ENCODE measurements around the gene ZNF564.
A peak's percentile ranks its signal among the peaks of the same experiment; 100 is the strongest.
"Not testable (repeated sequence)": the region's sequence is repeated elsewhere in the genome, so short reads cannot be mapped to it uniquely, and the experiment has no call there.

Gene ZNF564

DNA sequence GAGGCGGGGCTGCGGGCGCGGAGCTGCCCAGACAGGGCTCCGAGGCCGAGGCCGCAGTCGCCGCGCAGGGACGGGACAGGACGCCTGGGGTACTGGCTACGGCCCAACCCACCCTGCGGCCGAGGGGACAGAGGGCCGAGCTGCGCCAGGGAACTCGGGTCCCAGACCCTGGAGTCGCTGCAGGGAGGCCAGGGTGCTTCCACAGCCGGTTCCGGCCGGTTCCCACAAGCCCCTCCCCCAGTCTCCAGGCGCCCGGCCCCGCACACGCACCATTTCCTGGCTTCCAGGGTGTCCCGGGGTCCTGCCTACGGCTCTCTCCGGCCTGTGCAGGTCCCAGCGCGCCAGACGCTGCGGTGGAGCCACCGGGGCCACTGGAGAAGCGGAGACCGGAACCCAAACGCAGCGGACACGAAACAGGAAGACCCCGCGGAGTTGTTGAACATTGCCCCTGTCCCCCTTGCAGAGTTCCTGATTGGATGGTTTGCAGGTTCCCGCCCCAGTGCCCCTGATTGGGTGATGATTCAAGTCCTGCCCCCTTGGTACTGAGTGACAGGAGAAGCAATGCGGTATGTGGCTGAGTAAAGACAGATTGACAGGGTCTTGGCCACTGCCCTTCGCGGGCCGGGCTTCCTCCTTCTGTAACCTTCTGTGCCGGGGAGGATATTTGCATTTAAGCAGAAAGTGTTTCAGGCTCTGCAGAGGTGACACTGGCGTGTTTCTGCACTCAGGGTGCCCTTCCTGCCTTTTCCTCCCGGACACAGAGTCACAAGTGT is at the start of gene ZNF564:
Gene ZNF564, minus strand, starts transcription at position 423 of the 773 bp plus-strand sequence. Its CDS starts 150 bp downstream, at position 273.
- peak; percentile 92 for DNase-seq

DNA sequence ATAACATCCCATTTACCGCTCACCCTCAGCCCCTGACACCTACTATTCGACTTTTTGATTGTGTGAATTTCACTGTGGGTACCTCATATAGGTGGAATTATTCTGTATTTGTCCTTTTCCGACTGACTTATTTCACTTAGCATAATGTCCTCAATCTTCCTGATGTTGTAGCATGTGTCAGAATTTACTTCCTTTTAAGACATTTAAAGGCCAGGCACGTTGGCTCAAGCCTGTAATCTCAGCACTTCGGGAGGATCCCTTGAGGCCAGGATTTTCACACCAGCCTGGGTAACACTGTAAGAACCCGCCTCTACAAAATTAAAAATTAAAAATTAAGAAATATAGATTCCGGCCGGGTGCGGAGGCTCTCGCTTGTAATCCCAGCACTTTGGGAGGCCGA is 46.3 kb upstream of the ZNF564 start:
- DNase-seq: no peak

DNA sequence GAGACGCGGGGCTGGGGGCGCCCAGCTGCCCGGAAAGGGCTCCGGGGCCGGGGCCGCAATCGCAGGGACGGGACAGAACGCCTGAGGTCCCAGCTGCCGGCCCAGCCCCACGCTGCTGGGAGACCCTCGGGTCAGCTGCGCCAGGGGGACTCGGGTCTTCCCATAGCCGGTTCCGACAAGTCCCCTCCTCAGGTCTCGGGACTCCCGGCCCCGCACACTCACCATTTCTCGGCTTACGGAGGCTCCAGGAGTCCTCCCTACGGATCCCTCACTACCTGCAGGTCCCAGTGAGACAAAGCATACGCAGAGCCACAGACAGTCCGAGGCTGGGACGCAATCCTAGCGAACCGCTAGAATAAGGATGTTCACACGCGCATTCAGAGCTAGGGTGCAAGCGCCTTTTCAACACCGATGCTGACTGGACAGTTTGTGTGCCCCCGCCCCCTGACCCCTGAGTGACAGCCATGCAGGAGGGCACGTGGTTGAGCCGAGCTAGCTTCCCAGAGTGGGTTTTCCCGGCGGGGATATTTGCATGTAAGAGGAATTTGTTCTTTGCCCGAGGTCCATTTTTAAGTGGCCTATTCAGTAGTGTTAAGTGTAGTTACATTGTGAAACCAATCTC is 45.8 kb upstream of the ZNF564 start:
- no peak for DNase-seq

DNA sequence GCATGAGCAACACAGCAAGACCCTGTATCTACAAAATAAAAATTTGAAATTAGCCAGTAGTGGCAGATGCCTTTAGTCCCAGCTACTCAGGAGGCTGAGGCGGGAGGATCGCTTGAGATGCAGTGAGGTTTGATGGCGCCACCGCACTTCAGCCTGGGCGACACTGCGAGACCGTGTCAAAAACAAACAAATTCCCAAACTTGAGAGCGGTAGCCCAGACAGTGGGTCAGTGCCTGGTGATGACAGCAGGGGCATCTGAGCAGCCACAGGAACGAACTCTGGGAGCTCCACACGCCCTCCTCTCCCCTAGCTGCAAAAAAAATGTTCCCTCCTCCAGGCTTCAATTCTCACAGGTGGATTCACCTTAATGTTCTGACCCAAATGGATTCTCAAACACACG is 45.2 kb upstream of the ZNF564 start:
- DNase-seq: no peak

- no peak for DNase-seq
Measured at GRCh38 chr19:12581100-12581499, 29.8 kb upstream of the ZNF564 start.

DNA sequence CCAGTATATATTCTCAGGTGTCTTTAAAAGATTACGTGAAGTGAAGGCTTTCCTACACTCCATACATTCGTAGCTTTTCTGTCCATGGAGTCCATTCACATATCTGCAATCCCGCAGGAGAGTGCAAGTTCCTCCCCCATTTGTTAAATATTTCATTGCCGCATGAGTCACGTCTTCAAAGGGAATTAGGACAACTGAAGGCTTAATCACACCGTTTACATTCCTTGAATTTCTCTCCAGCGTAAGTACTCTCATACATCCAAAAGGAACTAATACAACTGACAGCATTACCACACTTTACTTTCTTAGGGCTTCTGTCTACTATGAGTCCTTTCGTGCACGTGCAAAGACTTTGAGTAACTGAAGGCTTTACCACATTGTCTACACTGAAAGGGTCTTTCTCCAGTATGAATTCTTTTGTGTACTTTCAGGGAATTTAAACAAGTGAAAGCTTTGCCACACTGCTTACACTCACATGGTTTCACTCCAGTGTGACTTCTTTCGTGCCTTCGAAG is 29.0 kb upstream of the ZNF564 start:
- no peak for DNase-seq

DNA sequence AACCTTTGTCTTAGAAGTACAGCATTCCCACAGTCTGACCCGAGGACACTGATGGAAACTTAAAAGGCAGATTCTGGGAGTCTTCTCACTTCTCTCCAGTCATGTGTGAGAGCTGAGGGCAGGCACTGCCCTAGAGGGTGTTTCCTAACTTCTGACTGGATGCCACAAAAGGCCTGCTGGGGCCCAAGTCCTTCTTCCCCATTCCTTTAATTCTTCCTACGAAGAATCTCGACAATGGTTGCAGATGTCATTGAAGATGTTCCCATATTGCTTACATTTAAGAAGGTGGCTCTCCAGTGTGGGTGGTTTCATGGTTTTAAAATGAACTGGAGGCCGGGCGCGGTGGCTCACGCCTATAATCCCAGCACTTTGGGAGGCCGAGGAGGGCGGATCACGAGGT is 27.4 kb upstream of the ZNF564 start:
- no peak for DNase-seq

DNA sequence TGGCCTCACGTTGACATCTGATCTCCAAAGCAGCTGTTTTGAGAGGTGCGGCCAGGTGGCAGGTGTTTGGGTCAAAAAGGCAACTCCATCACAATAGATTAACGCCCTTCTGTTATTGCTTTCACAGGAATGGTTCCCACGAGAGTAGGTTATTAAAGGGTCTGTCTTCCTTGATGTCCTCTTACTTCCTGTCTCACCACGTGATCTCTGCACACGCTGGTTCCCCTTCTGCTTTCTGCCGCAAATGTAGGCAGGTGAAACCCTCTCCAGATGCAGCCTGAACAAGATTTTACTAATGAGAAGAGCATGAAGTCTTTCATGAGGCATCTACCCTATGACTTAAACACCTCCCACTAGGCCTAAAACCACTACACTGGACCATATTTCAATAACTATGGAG is 22.8 kb upstream of the ZNF564 start:
- no peak for DNase-seq

DNA sequence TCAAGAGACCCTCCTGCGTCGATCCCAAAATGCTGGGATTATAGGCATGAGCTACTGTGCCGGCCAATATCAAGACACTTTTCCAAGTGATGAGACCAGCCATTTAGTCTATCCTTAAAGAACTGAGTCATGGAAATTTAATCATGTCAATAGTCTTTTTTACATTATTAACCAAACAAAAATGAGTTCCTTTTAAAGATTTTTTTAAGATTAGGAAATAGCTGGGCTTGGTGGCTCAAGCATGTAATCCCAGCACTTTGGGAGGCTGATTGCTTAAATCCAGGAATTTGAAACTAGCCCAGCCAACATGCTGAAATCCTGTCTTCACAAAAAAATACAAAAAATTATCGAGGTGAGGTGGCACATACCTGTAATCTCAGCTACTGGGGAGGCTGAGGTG is 16.7 kb upstream of the ZNF564 start:
- DNase-seq: no peak

DNA sequence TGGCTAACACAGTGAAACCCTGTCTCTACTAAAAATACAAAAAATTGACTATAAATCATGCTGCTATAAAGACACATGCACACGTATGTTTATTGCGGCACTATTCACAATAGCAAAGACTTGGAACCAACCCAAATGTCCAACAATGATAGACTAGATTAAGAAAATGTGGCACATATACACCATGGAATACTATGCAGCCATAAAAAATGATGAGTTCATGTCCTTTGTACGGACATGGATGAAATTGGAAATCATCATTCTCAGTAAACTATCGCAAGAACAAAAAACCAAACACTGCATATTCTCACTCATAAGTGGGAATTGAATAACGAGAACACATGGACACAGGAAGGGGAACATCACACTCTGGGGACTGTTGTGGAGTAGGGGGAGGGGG is 15.1 kb upstream of the ZNF564 start:
- DNase-seq: not testable (repeated sequence)

GRCh38 chr19:12564016-12564664 is 12.9 kb upstream of the ZNF564 start:
- DNase-seq: peak; percentile 89

- DNase-seq: no peak
Measured at GRCh38 chr19:12555456-12555930, 4.2 kb upstream of the ZNF564 start.

DNA sequence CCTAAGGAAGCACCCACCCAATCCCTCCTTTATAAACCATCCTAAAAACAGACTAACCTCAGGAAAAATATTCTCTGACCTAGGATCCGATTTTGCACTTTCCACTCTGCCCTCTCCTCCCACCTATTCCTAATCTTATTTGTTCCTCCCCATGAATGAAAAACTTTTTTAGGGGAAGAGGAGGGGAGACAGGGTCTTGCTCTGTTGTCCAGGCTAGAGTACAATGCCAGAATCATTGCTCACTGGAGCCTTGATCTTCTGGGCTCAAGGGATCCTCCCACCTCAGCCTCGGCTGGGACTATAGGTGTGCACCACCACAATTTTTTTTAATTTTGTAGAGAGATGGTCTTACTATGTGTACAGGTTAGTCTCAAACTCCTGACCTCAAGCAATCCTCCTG is 4.4 kb downstream of the ZNF564 start:
- DNase-seq: no peak

DNA sequence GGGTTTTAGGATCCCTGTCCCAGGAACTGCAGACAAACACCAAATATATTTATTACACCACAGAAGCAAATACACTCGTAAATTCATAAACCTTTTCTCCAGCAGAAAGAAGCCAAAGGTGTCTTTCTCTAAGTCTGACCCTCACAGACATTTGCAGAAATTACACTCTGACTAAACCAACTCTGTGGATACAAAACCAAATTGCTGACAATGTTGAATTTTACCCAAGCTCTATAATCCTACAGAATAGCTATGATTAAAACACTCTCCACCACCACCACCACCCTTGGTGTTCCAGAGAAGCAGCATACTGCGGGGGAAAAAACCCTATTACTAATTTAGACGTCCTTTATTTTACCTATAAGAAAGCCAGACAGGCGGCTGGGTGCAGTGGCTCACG is 5.2 kb downstream of the ZNF564 start:
- DNase-seq: no peak

DNA sequence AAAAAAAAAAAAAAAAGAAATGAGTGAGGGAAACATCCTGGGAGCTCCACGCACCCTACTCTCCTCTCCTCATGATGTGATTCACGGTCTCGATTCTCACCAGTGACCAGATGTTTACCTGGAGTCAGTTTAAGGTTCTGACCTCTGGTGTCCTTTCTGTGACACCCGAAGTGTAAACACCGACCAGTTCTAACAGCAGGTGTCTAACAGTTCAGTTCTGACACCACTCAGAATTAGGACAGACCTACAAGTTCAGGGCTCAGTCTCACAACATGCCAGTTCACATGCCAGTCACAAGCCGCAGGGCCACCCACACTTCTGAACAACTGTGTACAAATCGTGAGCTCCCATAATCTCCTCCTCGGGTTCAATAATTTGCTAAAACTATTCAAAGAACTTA is 6.0 kb downstream of the ZNF564 start:
- no peak for DNase-seq

GRCh38 chr19:12544401-12544876 is 6.8 kb downstream of the ZNF564 start:
- no peak for DNase-seq

DNA sequence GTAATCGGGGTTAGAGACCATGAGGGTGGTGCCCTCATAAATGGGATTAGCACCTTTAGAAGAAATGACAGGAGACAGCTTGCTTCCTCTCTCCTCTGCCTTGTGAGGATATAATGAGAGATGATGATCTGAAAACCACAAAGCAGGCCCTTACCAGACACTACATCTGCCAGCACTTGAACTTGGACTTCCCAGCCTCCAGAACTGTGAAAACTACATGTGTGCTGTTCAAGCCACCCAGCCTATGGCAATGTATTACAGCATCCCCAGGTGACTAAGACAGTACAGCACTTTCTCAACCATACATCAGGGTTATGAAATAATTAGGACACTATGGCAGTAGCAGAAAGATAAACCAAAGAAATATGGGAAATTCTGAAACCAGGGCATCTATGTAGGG is 7.4 kb downstream of the ZNF564 start:
- DNase-seq: no peak

DNA sequence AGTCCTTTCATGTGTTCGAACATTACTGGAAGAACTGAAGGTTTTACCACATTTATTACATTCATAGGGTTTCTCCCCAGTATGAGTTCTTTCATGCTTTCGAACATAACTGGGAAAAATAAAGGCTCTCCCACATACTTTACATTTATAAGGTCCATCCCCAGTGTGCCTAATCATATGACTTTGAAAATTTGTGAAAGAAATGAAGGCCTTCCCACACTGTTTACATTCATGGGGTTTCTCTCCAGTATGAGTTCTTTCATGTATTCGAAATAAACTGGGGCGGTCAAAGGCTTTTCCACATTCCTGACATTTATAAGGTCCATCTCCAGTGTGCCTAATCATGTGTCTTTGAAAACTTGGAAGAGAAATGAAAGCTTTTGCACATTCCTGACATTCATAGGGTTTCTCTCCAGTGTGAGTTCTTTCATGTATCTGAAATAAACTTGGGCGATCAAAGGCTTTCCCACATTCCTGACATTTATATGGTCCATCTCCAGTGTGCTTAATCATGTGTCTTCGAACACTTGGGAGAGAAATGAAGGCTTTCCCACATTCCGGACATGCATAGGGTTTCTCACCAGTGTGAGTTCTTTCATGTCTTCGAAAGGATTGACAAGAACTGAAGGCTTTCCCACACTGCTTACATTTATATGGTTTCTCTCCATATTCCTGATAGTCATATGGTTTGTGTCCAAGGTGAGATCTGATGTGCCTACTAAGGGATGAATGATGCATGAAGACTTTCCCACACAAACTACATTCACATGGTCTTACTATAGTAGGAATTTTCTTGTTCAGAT is 24.0 kb downstream of the ZNF564 start:
- DNase-seq: no peak

GRCh38 chr19:12526542-12526941 is 24.7 kb downstream of the ZNF564 start:
- no peak for DNase-seq

DNA sequence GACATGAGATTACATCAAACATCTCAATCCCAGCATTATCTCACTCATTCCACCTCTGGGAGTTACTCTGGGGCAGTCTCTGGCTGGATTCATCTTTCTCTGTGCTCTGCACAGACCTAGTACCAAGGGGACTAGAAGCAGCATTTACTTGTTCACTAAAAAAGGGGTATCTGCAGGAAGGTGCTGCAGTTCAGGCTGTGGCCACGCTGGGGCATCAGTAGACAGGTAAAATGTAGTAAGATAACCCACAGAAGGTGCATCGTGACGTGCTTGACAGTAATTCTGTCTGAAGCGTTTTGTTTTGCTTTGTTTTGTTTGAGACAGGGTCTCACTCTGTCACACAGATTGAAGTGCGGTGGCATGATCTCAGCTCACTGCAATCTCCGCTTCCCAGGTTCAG is 29.3 kb downstream of the ZNF564 start:
- no peak for DNase-seq

- DNase-seq: no peak
Measured at GRCh38 chr19:12513531-12514061, 37.7 kb downstream of the ZNF564 start.

GRCh38 chr19:12497032-12497431 is 54.2 kb downstream of the ZNF564 start:
- no peak for DNase-seq

DNA sequence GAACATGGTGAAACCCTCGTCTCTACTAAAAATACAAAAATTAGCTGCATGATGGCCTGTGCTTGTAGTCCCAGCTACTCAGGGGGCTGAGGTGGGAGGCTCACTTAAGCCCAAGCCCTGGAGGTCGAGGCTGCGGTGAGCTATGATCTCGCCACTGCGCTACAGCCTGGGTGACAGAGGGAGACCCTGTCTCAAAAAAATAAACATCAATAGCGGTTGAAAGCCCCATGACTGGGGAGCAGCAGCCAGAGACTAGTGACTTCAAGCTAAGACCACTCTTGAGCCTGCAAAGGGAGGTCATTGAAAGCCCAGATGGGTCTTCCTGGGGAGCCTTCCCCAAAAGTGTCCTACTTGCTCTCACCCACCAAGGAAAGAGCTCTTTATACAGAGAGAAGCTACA is 54.8 kb downstream of the ZNF564 start:
- no peak for DNase-seq

All from activated naive CD4-positive, alpha-beta T cell treated with anti-CD3 and anti-CD28 coated beads, Interleukin-2, amount 50 U/mL, for 16 hours (primary cell).